GM08714 (cell line): Measurements from ENCODE around the gene MYLK3.

ENCODE experiments used
- H3K4me3 ChIP-seq: fragments of 200-500 bp; sonication (Bioruptor generic); 2 replicates; pipeline ENCODE4 v1.5.1; 2014; ENCODE audit warnings: mild to moderate bottlenecking, low read length, inconsistent platforms
- ZNF274 ChIP-seq: IDR thresholded peaks from 2 replicates; pipeline ENCODE4 v1.6.1; 2012; ENCODE audit warnings: mild to moderate bottlenecking, low read depth, low read length

The MYLK3 gene

GRCh38 chr16:46721885-46722284 is 26.3 kb downstream of the MYLK3 start:
- H3K4me3 ChIP-seq = no peak overlapping the region
- TF ChIP-seq ZNF274 = no peak

GRCh38 chr16:46720619-46721018 is 27.5 kb downstream of the MYLK3 start:
- H3K4me3 ChIP-seq = no peak overlapping the region
- no peak for TF ChIP-seq ZNF274

DNA sequence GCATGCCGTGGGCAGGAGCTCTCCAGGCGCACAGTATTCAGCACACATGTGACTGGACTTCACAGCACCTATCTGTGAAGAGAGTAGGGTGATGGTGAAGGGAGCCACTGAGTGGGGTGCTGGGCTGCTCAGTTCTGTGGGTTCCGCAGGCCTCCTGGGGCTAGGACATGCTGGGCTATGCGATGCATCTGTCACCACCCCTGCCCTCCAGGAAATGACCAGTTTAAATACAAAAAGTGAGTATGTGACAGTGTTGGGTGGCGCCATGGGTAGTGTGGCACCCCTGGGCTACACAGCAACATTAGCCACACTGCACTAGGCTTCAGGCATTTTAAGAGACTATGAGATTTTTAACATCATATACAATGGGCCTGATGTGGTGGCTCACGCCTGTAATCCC is 28.6 kb downstream of the MYLK3 start:
- no peak overlapping the region for H3K4me3 ChIP-seq
- TF ChIP-seq ZNF274 = no peak

- TF ChIP-seq ZNF274 = no peak
- H3K4me3 ChIP-seq = no peak overlapping the region
These were observed 29.9 kb downstream of the MYLK3 start for GRCh38 chr16:46718214-46718613.

DNA sequence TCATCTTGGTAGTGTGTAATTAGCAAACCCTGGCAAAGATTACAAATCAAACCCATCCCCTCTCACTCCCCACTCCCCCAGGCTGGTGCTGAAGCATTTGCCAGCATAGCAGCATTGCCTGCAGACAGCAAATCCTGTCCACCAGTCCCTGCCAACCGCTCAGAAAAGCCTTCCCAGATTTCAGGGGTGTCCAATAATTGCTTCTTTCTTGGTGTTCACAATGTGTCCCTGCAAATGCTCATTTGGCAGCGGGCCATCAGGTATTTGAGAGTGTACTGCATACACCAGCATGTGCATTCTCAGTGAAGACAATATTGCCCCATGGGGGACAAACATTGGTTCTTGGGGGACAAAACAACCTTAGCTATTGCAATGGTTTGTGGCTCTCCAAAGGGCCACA is 30.5 kb downstream of the MYLK3 start:
- TF ChIP-seq ZNF274 = no peak
- H3K4me3 ChIP-seq = no peak overlapping the region

GRCh38 chr16:46715769-46716305 is 32.3 kb downstream of the MYLK3 start:
- no peak overlapping the region for H3K4me3 ChIP-seq
- no peak for TF ChIP-seq ZNF274

GRCh38 chr16:46714797-46715591 is 33.1 kb downstream of the MYLK3 start:
- no peak for TF ChIP-seq ZNF274
- H3K4me3 ChIP-seq = no peak overlapping the region

DNA sequence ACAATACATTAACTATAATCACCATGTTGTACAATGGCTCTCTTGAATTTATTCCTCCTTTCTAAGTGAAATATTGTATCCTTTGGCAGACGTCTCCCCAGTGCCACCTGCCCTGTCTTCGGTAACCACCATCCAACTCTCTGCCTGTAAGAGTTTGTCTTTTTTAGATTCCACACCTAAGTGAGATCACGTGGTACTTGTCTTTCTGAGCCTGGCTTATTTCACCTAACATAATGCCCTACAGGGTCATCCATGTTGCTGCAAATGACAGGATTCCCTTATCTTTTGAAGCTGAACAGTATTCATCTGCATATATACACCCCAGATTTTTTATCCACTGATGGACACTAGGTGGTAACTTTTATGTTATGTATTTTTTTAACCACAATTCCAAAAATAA is 34.5 kb downstream of the MYLK3 start:
- no peak overlapping the region for H3K4me3 ChIP-seq

DNA sequence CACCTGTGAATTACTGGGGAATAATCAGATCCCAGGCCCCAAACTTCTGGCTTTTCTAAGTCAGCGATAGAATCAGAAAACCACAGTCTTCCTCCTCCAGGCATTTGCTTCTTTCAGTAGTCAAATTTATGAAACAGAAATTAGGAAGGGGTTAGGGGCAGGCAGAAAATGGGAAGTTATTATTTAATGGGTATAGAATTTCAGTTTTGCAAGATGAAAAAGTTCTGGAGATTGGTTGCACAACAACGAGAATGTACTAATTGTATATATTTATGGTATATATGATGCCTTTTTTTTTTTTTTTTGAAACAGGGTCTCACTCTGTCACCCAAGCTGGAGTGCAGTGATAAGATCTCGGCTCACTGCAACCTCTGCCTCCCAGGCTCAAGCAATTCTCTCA is 35.2 kb downstream of the MYLK3 start:
- no peak for TF ChIP-seq ZNF274
- no peak overlapping the region for H3K4me3 ChIP-seq

More for the DNA sequence above, 34.5 kb downstream of the MYLK3 start:
- no peak for TF ChIP-seq ZNF274

DNA sequence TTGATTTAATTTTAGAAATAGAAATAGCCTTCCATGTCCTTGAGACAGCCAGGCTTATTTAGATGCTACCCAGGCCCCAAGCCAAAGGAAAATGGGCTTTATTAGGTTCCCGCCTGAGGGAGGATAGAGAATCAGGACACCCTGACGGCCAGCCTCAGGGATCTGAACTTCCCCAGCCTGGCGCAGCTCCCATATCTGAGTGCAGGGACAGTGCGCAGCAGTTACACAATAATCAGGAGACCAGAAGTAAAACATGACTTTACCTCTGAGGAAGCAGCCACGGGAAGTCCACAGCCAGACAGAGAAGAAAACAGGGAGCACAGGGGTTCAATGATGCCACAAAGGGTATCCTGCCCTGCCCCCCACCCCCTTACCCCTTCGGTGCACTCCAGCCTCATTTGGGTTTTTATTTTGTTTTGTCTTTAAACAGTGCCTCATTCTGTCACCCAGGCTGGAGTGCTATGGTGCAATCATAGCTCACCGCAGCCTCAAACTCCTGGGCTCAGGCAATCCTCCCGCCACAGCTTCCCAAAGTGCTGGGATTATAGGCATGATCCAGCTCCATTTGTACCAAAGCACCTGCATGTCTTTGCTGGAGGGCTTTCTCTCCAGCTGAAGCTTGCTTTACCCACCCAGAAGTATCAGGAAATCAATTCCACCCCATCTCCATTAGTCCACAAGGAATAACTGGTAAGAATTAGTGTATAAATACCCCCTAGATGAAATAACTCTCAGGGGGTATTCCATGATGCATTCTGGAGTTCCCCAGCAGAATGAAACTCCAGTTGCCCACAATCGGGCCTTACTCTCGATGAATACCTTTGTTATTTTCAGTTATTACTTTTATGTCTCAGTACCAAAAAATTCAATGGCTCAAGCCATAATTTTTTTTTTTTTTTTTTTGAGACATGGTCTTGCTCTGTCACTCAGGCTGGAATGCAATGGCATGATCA is 36.8 kb downstream of the MYLK3 start:
- no peak overlapping the region for H3K4me3 ChIP-seq
- no peak for TF ChIP-seq ZNF274

GRCh38 chr16:46709469-46710005 is 38.6 kb downstream of the MYLK3 start:
- H3K4me3 ChIP-seq = no peak overlapping the region
- no peak for TF ChIP-seq ZNF274

- H3K4me3 ChIP-seq = no peak overlapping the region
These were observed 41.5 kb downstream of the MYLK3 start for GRCh38 chr16:46706642-46707041.

DNA sequence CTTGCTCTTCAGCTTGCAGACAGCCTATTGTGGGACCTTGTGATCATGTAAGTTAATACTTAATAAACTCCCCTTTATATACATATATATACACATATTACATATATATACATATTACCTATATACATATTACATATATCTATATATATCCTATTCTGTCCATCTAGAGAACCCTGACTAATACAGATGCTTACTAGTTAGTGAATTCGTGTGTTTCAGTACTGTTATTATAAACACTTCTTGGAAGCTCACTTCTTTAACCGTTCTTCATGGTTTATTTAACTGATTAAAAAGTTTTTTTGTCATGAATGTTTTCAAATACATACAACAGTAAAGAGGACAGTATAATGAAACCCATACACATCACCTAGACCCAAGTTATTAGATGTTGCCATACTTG is 46.1 kb downstream of the MYLK3 start:
- no peak overlapping the region for H3K4me3 ChIP-seq
- no peak for TF ChIP-seq ZNF274

More at GRCh38 chr16:46706642-46707041, 41.5 kb downstream of the MYLK3 start:
- no peak for TF ChIP-seq ZNF274

DNA sequence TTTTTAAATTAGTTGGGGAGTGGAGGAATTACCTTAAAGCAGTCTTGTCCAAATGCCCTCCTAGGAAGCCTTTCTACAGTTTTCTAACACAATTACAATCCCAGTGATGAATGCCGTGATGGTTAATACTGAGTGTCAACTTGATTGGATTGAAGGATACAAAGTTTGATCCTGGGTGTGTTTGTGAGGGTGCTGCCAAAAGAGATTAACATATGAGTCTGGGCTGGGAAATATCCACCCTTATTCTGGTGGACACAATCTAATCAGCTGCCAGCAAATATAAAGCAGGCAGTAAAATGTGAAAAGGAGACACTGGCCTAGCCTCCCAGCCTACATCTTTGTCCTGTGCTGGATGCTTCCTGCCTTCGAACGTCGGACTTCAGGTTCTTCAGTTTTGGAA is 46.5 kb downstream of the MYLK3 start:
- H3K4me3 ChIP-seq = no peak overlapping the region
- no peak for TF ChIP-seq ZNF274
